GM21737 (cell line): ENCODE measurements around the gene PSMG3.
"Not testable (repeated sequence)": the region's sequence is repeated elsewhere in the genome, so short reads cannot be mapped to it uniquely, and the experiment has no call there.

ENCODE experiments used
- ATAC-seq: cut with Tn5 transposase; IDR thresholded peaks from one replicate; pipeline ENCODE4 v1.9.1; 2021; ENCODE audit warnings: mild to moderate bottlenecking, moderate library complexity; ENCODE audit not compliant: unreplicated experiment

The PSMG3 gene

DNA sequence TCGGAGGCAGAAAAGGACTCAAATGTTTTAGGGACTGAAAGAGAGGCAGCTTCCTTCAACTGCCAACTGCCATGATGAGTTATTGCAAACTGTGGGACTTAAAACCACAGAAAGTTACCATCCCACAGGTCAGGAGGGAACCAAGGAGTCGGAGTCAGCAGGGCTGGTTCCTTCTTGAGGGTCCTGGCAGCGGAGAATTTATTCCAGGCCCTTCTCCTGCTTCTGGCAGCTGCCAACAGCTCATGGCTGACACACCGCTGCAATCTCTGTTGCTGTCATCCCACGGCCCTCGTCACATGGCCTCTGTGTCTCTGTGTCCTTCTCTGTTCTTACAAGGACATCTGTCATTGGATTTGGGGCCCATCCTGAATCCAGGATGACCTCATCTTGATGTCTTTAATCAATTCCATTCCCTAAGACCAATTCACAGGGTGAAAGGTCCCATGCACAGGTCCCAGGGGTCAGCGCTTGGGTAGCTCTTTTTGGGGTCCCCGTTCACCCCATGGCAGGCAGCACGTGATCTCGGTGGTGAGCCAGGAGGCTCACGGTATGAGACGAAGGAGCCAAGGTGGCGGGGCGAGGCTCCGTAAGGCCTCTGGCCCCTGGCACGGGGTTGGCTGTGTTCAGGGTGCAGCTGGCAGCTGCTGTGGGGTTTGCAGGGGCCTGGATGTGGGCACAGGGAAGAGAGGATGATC is 27.4 kb upstream of the PSMG3 start:
- ATAC-seq, result no peak

DNA sequence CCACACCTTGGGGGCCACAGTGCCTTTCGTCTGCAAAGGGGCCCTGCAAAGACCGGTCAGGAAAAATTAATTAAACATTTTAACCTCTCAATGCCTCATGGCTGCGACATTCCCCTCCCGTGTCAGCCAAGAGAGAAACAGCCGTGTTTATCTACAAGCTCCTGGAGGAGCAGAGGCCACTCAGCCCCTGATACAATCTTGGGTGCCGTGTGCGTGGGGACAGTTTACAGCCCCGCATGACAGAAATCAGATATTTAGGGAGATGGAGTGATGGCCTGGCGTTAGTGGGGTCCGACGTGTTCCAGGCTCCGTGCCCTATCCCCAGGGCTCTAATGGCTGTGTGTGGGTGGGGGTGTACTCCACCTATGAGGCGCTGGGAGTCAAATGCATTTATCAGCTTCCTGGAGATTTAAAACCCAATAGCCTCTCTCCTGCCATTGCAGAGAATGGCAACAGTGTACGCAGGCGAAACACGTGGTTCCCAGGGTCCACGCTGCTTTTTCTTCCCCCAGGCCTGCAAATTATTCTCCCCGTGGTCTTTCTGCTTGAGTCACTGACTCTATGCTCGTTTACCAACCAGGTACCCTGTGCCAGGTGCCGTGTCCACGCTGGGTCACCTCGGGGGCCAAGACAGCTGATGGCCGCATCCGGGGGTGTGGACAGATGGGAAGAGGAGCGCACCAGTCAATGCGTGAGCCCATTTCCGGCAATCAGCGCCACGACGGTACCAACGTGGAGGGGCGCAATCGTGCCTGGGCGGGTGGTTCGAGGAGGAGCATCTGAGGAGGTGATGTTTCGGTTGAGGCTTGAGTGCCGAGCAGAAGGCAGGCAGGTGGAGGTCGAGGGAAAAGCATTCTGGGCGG is 26.6 kb upstream of the PSMG3 start:
- no peak for ATAC-seq

DNA sequence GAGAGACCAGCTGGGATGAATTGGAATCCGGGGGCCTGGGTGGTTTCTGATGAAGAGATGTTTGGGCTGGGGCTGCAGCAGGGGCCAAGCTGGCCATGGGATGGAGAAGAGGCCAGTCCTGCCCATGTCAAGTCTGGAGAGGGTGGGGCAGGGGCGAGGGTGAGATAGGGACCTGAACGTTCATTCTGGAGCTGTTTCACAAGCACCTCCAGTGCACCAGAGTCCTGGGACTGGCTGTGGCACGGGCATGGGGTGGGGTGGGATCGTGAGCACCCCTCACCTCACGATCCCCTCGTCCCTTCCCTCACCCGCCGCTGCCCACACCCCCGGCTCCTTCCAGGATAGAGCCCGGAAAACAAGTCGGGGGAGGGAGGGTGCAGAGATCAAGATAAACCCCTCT is 25.8 kb upstream of the PSMG3 start:
- ATAC-seq, result no peak

DNA sequence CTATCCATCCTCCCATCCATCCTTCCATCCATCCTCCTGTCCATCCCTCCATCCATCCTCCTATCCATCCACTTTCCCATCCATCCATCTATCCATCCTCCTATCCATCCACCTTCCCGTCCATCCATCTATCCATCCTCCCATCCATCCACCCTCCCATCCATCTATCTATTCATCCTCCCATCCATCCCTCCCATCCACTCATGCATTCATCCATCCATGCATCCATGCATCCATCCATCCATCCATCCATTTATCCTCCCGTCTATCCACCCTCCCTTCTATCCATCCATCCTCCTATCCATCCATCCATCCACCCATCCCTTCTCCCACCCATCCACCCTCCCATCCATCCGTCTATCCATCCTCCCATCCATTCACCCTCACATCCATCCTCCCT is 25.2 kb upstream of the PSMG3 start:
- ATAC-seq, result no peak

DNA sequence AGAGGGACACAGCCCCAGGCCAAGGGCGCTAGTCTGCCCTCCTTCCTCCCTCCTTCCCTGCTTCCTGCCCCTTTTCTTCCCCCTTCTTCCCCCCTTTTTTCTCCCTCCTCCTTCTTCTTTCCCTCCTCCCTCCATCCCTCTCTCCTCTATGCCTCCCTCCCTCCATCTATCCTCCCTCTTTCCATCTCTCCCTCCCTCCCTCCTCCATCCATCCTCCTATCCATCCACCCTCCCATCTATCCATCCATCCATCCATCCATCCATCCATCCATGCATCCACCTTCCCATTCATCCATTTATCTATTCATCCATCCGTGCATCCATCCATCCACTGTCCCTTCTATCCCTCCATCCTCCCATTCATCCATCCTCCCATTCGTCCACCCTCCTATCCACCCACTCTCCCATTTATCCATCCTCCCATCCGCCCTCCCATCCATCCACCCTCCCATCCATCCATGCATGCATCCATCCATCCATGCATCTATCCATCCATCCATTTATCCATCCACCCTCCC is 24.1 kb upstream of the PSMG3 start:
- ATAC-seq, result no peak

DNA sequence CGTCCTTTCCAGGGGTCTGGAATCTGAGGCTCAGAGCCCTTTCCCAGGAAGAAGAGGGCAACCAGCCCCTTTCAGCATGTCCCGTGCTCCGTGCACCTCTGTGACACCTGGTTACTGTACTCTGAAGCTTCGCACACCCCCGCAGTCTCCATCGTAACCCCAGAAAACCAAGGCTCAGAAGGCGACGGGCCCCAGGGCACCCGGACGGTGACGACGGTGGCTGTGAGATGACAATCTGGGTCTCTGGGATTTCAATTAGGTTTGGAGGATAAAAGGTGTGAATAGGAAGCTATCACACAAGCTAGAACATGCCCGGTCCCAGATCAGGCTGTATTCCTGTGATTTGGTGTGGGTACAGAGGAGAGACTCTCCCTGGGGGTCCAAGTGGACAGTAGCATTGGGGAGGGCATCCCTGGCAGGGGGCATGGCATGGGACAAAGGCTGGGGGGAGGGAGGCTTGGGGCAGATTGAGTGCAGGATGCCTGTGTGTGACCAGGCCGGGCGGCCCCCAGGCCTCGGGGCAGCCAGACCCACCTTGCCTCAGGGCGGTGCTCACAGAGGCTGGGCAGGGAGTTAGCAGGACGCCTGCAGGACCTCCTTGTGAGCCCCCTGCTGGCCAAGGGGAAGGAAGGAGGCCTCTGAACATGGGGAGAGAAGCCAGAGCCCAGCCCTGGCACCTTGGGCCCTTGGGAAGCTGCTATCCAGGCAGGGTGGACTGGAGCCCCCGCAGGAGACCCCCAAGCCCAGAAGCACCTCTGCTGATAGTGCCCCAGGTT is 23.4 kb upstream of the PSMG3 start:
- ATAC-seq, result no peak

DNA sequence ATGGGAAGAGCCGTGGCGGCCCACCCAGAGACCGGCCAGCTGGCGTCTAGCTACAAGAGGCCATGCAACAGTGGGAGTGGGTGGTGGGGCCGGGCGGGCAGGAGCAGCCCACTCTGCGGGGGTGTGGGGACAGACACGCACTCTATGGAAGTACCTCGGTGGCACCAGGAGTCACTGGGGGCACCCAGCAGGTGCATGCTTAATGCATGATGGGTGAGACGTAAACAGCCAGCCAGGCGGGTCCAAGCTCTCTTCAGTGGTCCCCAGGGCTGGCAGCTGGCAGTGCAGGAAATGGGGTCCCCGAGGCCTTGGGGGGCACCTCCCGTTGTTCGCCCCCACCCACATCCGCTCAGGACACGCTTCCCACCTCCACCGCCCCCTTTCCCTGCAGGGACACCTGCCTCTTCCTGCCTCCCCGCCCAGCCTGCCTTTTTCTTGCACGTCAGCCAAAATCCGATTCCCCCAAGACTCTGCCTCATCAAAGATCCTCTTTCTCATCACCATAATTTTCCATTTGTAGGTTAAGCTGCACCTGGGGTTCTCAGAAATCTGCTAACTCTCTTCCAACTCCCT is 22.6 kb upstream of the PSMG3 start:
- no peak for ATAC-seq

DNA sequence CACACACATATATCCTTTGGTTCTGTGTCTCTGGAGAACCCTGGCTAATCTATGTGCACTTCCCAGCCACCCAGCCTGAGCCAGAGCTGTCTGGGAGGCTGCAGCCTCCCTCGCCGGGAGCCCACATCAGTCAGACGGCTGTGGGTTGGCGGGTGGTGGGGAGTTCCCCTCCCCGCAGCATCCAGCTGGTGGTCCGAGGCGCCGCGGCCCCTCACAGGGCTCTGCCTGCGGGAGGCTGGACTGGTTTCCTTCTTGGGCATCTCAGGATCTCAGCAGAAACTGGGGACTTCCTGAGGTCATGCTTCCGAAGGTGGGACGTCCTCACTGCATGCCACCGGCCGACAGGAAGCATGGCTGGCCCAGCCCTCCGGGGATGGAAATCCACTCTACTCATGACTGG is 22.0 kb upstream of the PSMG3 start:
- ATAC-seq, result no peak

DNA sequence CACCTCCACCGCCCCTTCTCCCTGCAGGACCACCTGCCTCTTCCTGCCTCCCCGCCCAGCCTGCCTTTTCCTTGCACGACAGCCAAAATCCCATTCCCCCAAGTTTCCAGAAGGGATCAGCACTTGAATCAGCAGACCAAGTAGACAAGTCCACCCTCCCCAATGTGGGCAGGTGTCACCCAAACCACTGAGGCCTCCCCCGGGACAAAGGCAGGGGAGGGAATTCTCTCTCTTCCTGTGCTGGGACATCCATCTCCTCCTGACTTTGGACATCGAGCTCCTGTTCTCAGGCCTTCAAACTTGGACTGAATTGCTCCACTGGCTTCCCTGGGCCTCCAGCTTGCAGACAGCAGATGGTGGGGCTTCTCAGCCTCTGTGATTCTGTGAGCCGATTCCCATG is 21.6 kb upstream of the PSMG3 start:
- ATAC-seq, result no peak

DNA sequence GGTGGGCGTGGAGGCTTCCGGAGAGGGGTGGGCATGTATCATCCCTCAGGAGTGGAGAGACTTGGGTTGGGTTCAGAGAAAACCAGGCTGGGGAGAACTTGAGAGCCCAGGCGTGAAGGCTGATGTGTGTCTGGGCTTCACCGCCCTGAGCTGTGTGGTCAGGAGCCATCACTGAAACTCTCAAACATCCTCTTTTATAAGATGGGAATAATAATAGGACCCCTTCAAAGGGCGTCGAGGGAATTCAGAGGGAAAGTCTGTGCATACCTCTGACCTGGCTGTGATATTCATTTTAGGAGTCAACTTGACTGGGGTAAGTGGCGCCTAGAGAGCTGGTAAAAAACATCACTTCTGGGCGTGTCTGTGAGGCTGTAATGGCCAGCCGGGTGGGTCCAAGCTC is 21.1 kb upstream of the PSMG3 start:
- no peak for ATAC-seq

DNA sequence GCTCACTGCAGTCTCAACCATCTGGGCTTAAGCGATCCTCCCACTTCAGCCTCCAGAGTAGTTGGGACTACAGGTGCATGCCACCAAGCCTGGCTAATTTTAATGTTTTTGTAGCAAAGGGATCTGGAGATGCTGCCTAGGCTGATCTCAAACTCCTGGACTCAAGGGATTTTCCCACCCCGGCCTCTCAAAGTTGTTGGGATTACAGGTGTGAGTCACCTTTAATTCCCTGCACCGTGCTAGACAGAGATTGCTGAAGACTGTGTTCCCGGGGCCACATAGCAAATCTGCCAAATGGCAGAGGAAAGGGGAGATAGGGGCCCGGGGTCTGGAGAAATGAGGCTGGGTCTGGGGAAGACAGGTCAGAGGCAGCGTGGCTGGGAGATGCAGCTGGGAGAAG is 20.6 kb upstream of the PSMG3 start:
- no peak for ATAC-seq

DNA sequence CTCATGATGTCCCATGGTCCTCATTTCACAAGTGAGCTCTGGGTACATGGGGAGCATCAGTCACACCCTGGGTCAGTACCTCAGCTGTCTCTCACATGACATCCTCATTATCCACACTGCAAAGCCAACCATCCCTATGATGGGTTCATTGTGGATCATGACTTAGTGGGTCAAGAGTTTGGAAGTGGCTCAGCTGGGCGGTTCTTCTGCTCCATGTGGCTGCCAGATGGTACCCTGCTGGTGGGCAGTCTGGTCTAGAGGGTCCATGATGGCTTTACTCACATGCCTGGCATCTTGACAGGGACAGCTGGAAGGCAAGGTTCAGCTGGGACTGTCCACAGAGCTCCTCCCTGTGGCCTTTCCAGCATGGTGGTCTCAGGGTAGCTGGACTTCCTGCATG is 19.1 kb upstream of the PSMG3 start:
- ATAC-seq, result no peak

DNA sequence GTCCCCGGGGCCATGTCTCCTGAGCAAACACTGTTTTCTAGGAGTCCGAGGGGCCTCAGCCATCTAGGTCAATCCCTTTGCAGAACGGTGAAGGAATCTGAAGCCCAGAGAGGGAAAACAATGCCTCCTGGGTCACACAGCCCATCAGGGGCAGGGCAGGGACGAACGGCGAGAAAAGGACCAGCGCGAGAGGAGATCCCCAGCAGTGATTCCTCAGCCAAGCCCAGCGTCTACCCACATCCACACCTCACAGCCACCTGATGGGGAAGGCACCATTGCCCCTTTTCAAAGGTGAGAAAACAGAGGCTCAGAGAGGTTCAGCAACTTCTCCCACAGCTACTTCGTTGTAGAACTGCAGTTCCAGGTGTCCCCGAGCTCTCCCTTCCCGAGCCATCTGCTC is 17.9 kb upstream of the PSMG3 start:
- no peak for ATAC-seq

DNA sequence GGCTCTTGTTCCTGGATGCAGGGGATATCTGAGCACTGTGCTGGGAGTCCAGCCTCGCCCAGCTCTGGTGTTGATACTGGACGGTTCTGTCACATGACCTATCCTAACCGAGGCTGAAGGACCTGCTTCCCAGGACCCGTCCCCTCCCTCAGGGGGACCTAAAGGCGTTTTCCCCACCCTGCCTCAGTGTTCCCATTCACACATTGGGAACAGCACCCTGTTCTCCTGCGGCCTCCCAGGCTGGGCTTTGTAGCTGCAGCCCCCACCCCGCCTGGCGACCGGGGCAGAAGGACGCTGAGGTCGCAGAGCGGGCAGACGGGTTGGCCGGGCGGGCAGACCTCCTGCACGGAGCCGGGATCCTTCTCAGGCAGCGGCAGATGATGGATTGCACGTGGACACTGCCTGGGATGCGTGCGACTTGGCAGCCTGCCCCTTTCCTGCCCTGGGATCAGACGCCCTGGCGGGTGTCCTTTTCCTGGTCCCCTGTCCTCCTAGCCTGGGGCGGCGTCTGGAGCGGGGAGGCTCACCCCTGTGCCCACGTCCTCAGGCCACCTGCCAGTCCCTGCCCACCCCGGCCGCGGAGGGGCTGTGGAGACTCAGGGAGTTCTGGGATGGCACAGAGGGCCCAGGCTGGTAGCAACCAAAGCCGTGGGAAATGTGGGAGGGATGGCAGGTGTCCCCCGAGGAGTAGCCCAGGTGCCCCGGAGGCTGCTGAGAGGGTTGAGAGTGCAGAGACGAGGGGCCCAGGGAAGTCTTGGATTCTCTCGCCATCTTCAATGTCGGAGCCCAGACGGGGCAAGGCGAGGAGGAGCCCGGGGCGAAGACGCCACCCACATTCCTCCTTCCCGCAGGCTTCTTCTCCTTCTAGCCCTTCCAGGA is 17.2 kb upstream of the PSMG3 start:
- ATAC-seq, result no peak

DNA sequence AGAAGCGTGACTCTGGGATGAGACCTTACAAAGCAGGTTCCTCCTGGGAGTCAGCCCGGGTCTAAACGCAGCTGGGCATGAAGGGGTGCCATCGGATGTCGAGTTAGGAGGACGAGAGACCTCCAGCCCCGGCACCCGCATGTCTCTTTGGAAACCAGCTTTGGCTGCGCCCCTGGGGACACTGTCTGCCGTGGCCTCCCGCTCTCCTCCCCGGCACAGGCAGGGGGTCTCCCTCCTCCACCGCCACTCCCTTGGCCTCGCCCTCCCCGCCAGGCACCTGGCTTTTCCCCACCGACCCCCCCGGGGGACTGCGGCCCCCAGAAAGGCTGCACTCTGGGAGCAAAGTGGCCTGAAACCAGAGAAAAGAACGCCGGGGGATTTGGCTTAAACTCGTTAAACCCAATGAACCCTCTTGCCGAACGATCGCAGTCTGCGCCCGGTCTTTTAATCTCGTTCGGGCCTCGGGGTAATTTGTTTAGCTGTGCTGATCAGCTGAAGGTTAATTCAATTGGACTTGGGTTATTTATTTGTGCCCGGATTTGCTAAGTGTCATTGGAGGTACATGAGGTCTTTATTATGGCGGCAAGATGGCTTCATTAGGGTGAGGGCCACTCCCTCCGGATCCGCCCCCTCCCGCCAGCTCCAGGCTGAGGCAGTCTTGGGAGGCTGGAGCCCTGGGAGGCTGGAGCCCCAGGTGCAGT is 16.4 kb upstream of the PSMG3 start:
- ATAC-seq, result no peak

DNA sequence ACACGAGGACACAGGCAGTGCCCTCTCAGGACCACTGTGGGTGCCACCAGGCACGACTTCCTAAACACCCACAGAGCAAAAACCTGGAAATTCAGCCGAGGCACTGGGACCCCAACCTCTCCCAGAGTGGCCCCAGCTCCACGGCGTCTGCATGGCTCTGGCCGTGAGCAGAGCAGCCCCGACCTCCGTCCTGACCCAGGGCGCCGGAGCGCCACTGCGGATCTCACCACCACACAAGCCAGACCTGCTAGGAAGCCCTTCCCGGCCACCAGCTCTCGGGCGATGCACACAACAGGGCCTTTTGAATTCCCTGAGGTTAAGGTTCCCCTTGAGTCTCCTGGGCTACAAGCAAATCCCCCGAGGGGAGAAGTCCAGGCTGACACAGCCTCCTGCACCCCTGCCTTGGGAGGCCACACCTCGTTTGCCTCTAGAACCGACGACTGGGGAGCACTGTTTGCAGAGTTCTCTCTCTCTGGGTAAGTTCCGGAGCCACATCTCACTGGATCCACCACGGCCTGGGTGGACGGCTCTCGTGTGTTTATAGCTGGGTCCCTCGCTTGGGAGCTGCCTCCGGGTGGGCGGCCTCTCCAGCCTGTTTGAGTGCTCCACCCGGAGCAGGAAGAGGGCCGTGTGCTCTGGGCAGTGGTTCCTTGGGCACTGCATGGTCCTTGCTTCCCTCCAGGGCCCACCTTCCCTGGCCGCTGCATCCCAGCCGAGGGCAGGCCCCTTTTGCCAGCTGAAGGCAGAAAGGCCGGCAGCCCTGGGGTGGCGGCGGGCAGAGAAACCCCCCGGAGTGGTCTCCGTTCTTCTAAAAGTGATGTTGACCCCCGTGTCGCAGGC is 15.5 kb upstream of the PSMG3 start:
- ATAC-seq, result no peak

DNA sequence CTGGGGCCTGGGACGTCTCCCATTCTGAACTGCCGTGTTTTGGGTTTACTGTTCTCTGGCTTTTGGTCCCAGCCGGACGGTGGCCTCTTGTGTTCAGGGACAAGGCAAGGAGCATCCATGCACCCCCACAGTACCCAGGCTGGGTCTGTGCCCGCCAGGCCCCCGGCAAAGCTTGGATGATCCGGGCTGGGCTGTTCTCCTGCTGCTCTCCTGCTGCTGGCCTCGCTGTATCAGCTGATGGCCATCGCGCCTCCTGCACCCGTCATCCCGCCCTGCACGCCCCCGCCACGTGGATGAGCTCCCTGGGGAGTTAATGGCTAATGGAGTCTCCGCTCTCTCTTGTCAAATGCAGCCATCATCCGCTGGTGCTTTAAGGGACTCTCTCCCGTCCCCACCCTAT is 14.9 kb upstream of the PSMG3 start:
- ATAC-seq, result no peak

DNA sequence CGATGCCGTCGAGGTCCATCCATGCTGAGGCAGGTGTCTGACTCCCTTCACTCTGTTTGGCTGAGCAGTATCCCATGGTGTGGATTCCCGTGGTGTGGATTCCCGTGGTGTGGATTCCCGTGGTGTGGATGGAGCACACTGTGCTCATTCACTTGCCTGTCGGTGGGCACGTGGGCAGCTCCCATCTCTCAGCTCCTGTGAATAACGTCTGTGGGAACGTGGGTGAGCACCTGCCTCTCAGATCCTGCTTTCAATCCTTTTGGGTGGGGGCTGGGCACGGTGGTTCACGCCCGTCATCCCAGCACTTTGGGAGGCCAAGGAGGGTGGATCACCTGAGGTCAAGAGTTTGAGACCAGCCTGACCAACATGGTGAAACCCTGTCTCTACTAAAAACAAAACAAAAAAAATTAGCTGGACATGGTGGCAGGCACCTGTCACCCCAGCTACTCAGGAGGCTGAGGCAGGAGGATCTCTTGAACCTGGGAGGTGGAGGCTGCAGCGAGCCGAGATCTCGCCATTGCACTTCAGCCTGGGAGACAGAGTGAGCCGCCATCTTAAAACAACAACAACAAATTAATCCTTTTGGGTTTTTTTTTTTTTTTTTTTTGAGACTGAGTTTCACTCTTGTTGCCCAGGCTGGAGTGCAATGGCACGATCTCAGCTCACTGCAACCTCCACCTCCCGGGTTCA is 13.6 kb upstream of the PSMG3 start:
- ATAC-seq, result not testable (repeated sequence)
